ENCODE measurements around the gene GALNT2. TPM values are rescaled to one million over a fixed set of nuclear protein-coding genes. Genes with fewer than 3 reads are reported as not detected.

GALNT2 gene
- total and polyA plus RNA-seq, 7 donors = 43.7 to 88.7 (median 75.7) TPM

DNA sequence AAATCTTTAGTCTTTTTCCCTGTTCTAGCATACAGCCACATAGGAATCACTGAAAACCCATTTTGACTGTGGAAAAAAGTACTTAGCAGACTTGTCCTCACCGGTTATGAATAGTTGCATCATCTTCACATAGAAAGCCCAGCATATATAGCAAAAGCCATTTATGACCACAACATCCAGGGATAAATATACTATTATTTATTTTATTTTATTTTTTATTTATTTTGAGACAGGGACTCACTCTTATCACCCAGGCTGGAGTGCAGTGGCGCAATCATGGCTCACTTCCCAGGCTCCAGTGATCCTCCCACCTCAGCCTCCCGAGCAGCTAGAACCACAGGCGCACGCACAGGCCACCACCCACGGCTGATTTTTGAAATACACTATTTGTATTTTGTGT lies 175.3 kb downstream of the GALNT2 start:
- no peak overlapping the region for H3K4me3 ChIP-seq
- ATAC-seq (no peak), DNase-seq (no peak)
- H3K9me3 ChIP-seq = no peaks in the 10 kb centered on the region
- intact Hi-C loops (cut with DNase I) = no loop called here
- WGBS, 3 donors = 95 to 98% (median 96%) methylated on average over 6 of the region's 6 CpGs
- no peaks in the 10 kb centered on the region for H3K27me3 ChIP-seq (ENCODE audit: insufficient read depth in 3 of 3, low read length in 2 of 3)
- H3K36me3 ChIP-seq (ENCODE audit: insufficient read depth in 1 of 2, low read depth in 1 of 2) = peaks cover under 1 to 62% of the 10 kb centered on the region in 2 donors
- H3K4me1 ChIP-seq = no peaks in the 10 kb centered on the region
- no peak overlapping the region for H3K27ac ChIP-seq
- no peak for TF ChIP-seq CTCF (IDR thresholded peaks at IDR 0.05)

GRCh38 chr1:230243146-230243545 lies 176.1 kb downstream of the GALNT2 start:
- 94 to 97% (median 95%) methylated on average over 17 of the region's 17 CpGs for WGBS, 3 donors
- intact Hi-C loops (cut with DNase I) = no loop called here
- H3K36me3 ChIP-seq (ENCODE audit: insufficient read depth in 1 of 2, low read depth in 1 of 2) = peaks cover 0 to 65% of the 10 kb centered on the region in 2 donors

DNA sequence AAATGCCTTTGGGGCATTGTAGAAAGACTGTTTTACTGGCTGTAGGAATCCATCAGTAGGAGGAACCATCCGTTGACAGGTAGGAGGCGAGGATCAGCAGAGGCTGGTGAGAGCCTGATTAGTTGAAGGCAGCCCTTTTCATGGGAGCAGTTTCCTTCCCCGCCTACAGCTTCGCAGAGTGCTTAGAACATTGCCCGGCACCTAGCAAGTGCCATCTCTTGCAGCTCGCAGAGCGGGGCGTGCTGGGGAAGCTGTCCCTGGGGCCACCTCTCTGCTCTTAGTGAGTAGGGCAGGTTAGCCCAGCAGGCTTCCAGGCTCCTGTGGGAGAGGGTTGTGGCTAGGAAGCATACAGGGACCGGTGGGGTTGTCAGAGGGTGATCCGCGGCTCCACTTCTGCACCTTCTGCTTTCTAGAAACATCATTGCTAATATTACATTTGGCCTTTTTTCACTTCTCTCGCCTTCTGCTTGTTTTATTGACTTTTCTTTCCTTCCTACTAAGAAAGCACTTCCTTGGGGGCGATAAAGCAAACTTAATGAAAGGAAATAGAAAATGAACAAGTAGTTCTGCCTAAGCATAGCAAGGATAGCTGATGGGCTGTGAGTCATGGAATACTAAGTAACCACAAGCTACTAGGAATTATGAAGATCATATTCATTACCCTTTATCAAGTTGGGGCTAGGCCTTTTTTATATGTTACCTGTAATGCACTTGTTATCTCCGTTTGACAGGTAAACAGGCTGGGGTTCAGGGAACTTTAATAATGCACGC lies 176.7 kb downstream of the GALNT2 start:
- H3K27me3 ChIP-seq (ENCODE audit: insufficient read depth in 3 of 3, low read length in 2 of 3) = no peaks in the 10 kb centered on the region
- TF ChIP-seq CTCF (IDR thresholded peaks at IDR 0.05) = no peak
- peaks cover 0 to 70% of the 10 kb centered on the region in 2 donors for H3K36me3 ChIP-seq (ENCODE audit: insufficient read depth in 1 of 2, low read depth in 1 of 2)
- H3K4me3 ChIP-seq = no peak overlapping the region
- H3K27ac ChIP-seq = no peak overlapping the region
- DNase-seq (no peak), ATAC-seq (no peak)
- 96 to 98% (median 96%) methylated on average over 15 of the region's 15 CpGs for WGBS, 3 donors
- no peaks in the 10 kb centered on the region for H3K4me1 ChIP-seq
- no peaks in the 10 kb centered on the region for H3K9me3 ChIP-seq
- intact Hi-C loops (cut with DNase I) = no loop called here

More at GRCh38 chr1:230243146-230243545, 176.1 kb downstream of the GALNT2 start:
- H3K27ac ChIP-seq = no peak overlapping the region
- no peaks in the 10 kb centered on the region for H3K9me3 ChIP-seq
- DNase-seq = no peak
- H3K4me3 ChIP-seq = no peak overlapping the region
- no peaks in the 10 kb centered on the region for H3K27me3 ChIP-seq (ENCODE audit: insufficient read depth in 3 of 3, low read length in 2 of 3)
- TF ChIP-seq CTCF (IDR thresholded peaks at IDR 0.05) = no peak
- H3K4me1 ChIP-seq = no peaks in the 10 kb centered on the region
- no peak for ATAC-seq

- no peak for TF ChIP-seq CTCF (IDR thresholded peaks at IDR 0.05)
- DNase-seq = no peak
- Histone ChIP-seq H3K36me3 (ENCODE audit: insufficient read depth in 1 of 2, low read depth in 1 of 2) (peaks cover 0 to 96% of the 10 kb centered on the region in 2 donors), H3K9me3 (no peaks in the 10 kb centered on the region), H3K4me1 (no peaks in the 10 kb centered on the region), H3K27ac (no peak overlapping the region), H3K4me3 (no peak overlapping the region), H3K27me3 (ENCODE audit: insufficient read depth in 3 of 3, low read length in 2 of 3) (no peaks in the 10 kb centered on the region)
- ATAC-seq = no peak
- intact Hi-C loops (cut with DNase I) = no loop called here
- 92 to 99% (median 93%) methylated on average over 4 of the region's 4 CpGs for WGBS, 3 donors
Measured at GRCh38 chr1:230246551-230246950, 179.5 kb downstream of the GALNT2 start.

Data from psoas muscle (tissue), 8 donors.